ENCODE measurements around the gene VPS11. TPM values are rescaled to one million over a fixed set of nuclear protein-coding genes. Genes with fewer than 3 reads are reported as not detected.

VPS11 gene
- total RNA-seq, 1 experiment from 2014 or later, result 20.2 TPM

- TF ChIP-seq MLX (CRISPR knock-in tag; IDR thresholded peaks at IDR 0.05) (no peak), TP53 (CRISPR knock-in tag; IDR thresholded peaks at IDR 0.05) (no peak), MYBL2 (CRISPR knock-in tag; IDR thresholded peaks at IDR 0.05) (no peak), ATF1 (CRISPR knock-in tag; IDR thresholded peaks at IDR 0.05) (no peak), ZNF512 (CRISPR knock-in tag; IDR thresholded peaks at IDR 0.05; ENCODE audit: borderline replicate concordance) (no peak), CBFB (CRISPR knock-in tag; IDR thresholded peaks at IDR 0.05; ENCODE audit: low read depth) (no peak), FOXP4 (CRISPR knock-in tag; IDR thresholded peaks at IDR 0.05) (no peak)
- TF ChIP-seq, protein P1, sequence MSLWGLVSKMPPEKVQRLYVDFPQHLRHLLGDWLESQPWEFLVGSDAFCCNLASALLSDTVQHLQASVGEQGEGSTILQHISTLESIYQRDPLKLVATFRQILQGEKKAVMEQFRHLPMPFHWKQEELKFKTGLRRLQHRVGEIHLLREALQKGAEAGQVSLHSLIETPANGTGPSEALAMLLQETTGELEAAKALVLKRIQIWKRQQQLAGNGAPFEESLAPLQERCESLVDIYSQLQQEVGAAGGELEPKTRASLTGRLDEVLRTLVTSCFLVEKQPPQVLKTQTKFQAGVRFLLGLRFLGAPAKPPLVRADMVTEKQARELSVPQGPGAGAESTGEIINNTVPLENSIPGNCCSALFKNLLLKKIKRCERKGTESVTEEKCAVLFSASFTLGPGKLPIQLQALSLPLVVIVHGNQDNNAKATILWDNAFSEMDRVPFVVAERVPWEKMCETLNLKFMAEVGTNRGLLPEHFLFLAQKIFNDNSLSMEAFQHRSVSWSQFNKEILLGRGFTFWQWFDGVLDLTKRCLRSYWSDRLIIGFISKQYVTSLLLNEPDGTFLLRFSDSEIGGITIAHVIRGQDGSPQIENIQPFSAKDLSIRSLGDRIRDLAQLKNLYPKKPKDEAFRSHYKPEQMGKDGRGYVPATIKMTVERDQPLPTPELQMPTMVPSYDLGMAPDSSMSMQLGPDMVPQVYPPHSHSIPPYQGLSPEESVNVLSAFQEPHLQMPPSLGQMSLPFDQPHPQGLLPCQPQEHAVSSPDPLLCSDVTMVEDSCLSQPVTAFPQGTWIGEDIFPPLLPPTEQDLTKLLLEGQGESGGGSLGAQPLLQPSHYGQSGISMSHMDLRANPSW (CRISPR knock-in tag; conservative IDR thresholded peaks at IDR 0.05; ENCODE audit: low read depth), result no peak
Measured at GRCh38 chr11:119062779-119063178, 4.8 kb upstream of the VPS11 start (continued).

- ATAC-seq, result peak; percentile 66
- DNase-seq (ENCODE audit: low spot score), result peak; percentile 32
- ChIA-PET CTCF (interaction anchor here (0.6 to 1.0 kb wide), 7 partner anchors 9 to 273 kb away, joined by 3 to 6 read pairs (median 5); partner anchors contain the start of genes HMBS, HYOU1 and TRAPPC4), POLR2A (no interaction called here)
- Mint-ChIP-seq H3K36me3 (peaks cover 7% of the 10 kb centered on the region), H3K27ac (no peak overlapping the region), H3K4me1 (peaks cover 10% of the 10 kb centered on the region), H3K9me3 (no peaks in the 10 kb centered on the region), H3K27me3 (ENCODE audit: low read depth) (no peaks in the 10 kb centered on the region), H3K4me3 (no peak overlapping the region)
- TF ChIP-seq, protein P2, sequence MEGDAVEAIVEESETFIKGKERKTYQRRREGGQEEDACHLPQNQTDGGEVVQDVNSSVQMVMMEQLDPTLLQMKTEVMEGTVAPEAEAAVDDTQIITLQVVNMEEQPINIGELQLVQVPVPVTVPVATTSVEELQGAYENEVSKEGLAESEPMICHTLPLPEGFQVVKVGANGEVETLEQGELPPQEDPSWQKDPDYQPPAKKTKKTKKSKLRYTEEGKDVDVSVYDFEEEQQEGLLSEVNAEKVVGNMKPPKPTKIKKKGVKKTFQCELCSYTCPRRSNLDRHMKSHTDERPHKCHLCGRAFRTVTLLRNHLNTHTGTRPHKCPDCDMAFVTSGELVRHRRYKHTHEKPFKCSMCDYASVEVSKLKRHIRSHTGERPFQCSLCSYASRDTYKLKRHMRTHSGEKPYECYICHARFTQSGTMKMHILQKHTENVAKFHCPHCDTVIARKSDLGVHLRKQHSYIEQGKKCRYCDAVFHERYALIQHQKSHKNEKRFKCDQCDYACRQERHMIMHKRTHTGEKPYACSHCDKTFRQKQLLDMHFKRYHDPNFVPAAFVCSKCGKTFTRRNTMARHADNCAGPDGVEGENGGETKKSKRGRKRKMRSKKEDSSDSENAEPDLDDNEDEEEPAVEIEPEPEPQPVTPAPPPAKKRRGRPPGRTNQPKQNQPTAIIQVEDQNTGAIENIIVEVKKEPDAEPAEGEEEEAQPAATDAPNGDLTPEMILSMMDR (IDR thresholded peaks at IDR 0.05), result 0 out of 2 replicates have a peak, but pooled peaks have one; percentile 20
- TF ChIP-seq, protein P3, sequence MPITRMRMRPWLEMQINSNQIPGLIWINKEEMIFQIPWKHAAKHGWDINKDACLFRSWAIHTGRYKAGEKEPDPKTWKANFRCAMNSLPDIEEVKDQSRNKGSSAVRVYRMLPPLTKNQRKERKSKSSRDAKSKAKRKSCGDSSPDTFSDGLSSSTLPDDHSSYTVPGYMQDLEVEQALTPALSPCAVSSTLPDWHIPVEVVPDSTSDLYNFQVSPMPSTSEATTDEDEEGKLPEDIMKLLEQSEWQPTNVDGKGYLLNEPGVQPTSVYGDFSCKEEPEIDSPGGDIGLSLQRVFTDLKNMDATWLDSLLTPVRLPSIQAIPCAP (CRISPR knock-in tag; IDR thresholded peaks at IDR 0.05), result no peak
Measured at GRCh38 chr11:119065369-119065768, 2.2 kb upstream of the VPS11 start.

GRCh38 chr11:119077839-119078238 is 10.2 kb downstream of the VPS11 start:
- Mint-ChIP-seq H3K36me3 (peaks cover 48% of the 10 kb centered on the region), H3K27me3 (ENCODE audit: low read depth) (no peaks in the 10 kb centered on the region), H3K4me3 (no peak overlapping the region), H3K9me3 (no peaks in the 10 kb centered on the region), H3K27ac (no peak overlapping the region), H3K4me1 (no peaks in the 10 kb centered on the region)
- CTCF ChIA-PET, result interaction anchor here (0.9 kb wide), 1 partner anchor 260 kb away, joined by 3 read pairs; no protein-coding TSS in a partner anchor
- ATAC-seq, result no peak
- DNase-seq (ENCODE audit: low spot score), result no peak
- POLR2A ChIA-PET, result no interaction called here
- TF ChIP-seq OVOL2 (CRISPR knock-in tag; IDR thresholded peaks at IDR 0.05; ENCODE audit: borderline replicate concordance), result no peak
- TF ChIP-seq SOX15 (CRISPR knock-in tag; IDR thresholded peaks at IDR 0.05), result no peak
- TF ChIP-seq ELF4 (CRISPR knock-in tag; IDR thresholded peaks at IDR 0.05; ENCODE audit: low read depth), result no peak
- TF ChIP-seq ZNF219 (CRISPR knock-in tag; IDR thresholded peaks at IDR 0.05; ENCODE audit: borderline replicate concordance), result no peak
- TF ChIP-seq, protein P4, sequence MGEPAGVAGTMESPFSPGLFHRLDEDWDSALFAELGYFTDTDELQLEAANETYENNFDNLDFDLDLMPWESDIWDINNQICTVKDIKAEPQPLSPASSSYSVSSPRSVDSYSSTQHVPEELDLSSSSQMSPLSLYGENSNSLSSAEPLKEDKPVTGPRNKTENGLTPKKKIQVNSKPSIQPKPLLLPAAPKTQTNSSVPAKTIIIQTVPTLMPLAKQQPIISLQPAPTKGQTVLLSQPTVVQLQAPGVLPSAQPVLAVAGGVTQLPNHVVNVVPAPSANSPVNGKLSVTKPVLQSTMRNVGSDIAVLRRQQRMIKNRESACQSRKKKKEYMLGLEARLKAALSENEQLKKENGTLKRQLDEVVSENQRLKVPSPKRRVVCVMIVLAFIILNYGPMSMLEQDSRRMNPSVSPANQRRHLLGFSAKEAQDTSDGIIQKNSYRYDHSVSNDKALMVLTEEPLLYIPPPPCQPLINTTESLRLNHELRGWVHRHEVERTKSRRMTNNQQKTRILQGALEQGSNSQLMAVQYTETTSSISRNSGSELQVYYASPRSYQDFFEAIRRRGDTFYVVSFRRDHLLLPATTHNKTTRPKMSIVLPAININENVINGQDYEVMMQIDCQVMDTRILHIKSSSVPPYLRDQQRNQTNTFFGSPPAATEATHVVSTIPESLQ (CRISPR knock-in tag; IDR thresholded peaks at IDR 0.05), result no peak
- no peak for TF ChIP-seq ZNF138 (CRISPR knock-in tag; conservative IDR thresholded peaks at IDR 0.05)
- TF ChIP-seq, protein P1 (CRISPR knock-in tag; conservative IDR thresholded peaks at IDR 0.05; ENCODE audit: low read depth), result no peak

Measured in WTC11 (cell line).